Common myeloid progenitor, CD34-positive (primary cell): ENCODE data around the gene PVALEF.

Experiments used
- CTCF ChIA-PET: fragments of 350-600 bp; sonication (Branson Sonifier 250); formaldehyde crosslinking; loops from one replicate; lab custom pipeline; 2021; ENCODE audit warnings: antibody characterized with exemption; lab: Charles Lee
- POLR2A ChIA-PET: fragments of 350-600 bp; sonication (Branson Sonifier 250); formaldehyde crosslinking; loops from one replicate; lab custom pipeline; 2021; ENCODE audit warnings: antibody characterized with exemption; lab: Charles Lee
- DNase-seq, 3 donors: peaks; one replicate each; pipeline versions ENCODE4 v3.0.0 to v3.0.0-alpha.2; 2013
- H3K27ac ChIP-seq, 2 experiments: 1 replicate in 1 of 2; 2 replicates in 1 of 2; pipeline ENCODE4 v1.7.0; 2013; ENCODE audit warnings: inconsistent platforms in 2 of 2, low read length in 2 of 2, mild to moderate bottlenecking in 2 of 2, low read depth in 1 of 2, moderate library complexity in 1 of 2; ENCODE audit not compliant: severe bottlenecking in 2 of 2, insufficient read depth in 1 of 2, poor library complexity in 1 of 2
- H3K27me3 ChIP-seq, 5 experiments: replicated peaks in 2 of 5; 1 replicate in 3 of 5; 2 replicates in 2 of 5; pipeline versions ENCODE4 v1.6.1 to v1.7.0; 2013; ENCODE audit warnings: low read length in 4 of 5, mild to moderate bottlenecking in 2 of 5, moderate library complexity in 2 of 5, inconsistent platforms in 1 of 5; ENCODE audit not compliant: insufficient read depth in 5 of 5, control insufficient read depth in 4 of 5
- H3K36me3 ChIP-seq, 4 experiments: 1 replicate in 2 of 4; 2 replicates in 2 of 4; pipeline versions ENCODE4 v1.6.1 to v1.7.0; 2013; ENCODE audit warnings: low read length in 3 of 4, control low read depth in 1 of 4, mild to moderate bottlenecking in 1 of 4; ENCODE audit not compliant: control insufficient read depth in 4 of 4, insufficient read depth in 4 of 4
- H3K4me1 ChIP-seq, 4 experiments: 1 replicate in 3 of 4; 2 replicates in 1 of 4; pipeline versions ENCODE4 v1.6.1 to v1.7.1; 2013; ENCODE audit warnings: low read length in 3 of 4, mild to moderate bottlenecking in 3 of 4, control low read depth in 1 of 4, inconsistent platforms in 1 of 4, moderate library complexity in 1 of 4; ENCODE audit not compliant: control insufficient read depth in 4 of 4, insufficient read depth in 4 of 4; ENCODE audit errors: control extremely low read depth in 1 of 4
- H3K4me3 ChIP-seq, 7 experiments: 1 replicate in 4 of 7; 2 replicates in 3 of 7; pipeline versions ENCODE4 v1.5.1 to v1.7.0; 2013; ENCODE audit warnings: mild to moderate bottlenecking in 7 of 7, low read length in 6 of 7, moderate library complexity in 6 of 7, inconsistent platforms in 2 of 7, low read depth in 2 of 7, control low read depth in 1 of 7; ENCODE audit not compliant: insufficient read depth in 4 of 7, control insufficient read depth in 1 of 7; ENCODE audit errors: extremely low read depth in 1 of 7
- H3K9me3 ChIP-seq, 5 experiments: 1 replicate in 4 of 5; 2 replicates in 1 of 5; pipeline versions ENCODE4 v1.6.1 to v1.7.1; 2013; ENCODE audit warnings: low read length in 4 of 5, mild to moderate bottlenecking in 2 of 5, inconsistent platforms in 1 of 5, low read depth in 1 of 5, moderate library complexity in 1 of 5; ENCODE audit not compliant: control insufficient read depth in 4 of 5, insufficient read depth in 2 of 5; ENCODE audit errors: control extremely low read depth in 1 of 5
- WGBS: methylation state at CpG from one replicate; pipeline ENCODE4 v1.1.5; 2013; ENCODE audit not compliant: insufficient coverage; 5-methylcytosine and 5-hydroxymethylcytosine counted together

The PVALEF gene

DNA sequence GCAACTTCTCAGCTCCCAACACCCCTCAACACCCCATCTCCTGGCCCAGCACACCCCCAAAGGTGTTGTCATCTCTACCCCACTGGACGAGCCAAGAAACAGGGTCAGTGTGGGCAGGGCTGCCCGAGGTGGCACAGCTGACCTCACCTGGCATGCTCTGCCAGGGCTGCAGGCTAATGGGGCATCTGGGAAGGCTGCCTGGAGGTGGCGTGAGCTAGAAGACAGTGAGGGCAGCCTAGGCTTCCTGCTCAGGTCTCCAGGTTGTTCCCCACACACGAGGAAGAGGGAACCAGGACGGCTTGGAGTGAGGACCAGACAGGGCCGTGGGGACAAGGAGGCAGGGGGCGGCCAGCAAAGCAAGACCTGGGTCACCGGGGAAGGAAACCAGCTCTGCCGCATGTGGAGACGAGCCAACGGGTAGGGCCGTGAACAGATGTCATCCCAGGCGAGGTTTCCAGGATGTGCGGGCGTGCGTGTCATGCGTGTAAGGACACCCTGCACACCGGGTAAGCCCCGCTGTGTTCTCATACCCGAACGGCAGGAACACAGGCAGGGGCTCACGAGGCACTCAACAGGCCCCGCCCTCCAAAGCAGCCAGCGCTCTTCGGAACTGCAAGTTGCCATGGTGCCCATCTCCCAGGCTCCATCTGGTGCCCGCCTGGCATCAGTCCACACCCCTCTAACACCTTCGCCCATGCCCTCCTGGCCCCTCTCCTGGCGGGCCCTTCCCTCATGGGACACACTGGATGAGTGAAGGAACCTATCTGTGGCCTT, 29.6 kb upstream of the PVALEF start:
- no peaks in the 10 kb centered on the region for H3K36me3 ChIP-seq
- CTCF ChIA-PET = interaction anchor here (0.7 kb wide), 1 partner anchor 10 kb away, joined by 3 read pairs; no protein-coding TSS in a partner anchor
- DNase-seq = peak in 1 of 3 donors; percentile 30
- 89% methylated on average over 28 of the region's 28 CpGs for WGBS
- POLR2A ChIA-PET = interaction anchor here (0.7 kb wide), 1 partner anchor 66 kb away, joined by 3 read pairs; no protein-coding TSS in a partner anchor
- no peak overlapping the region for H3K4me3 ChIP-seq
- no peaks in the 10 kb centered on the region for H3K9me3 ChIP-seq
- H3K27me3 ChIP-seq = no peaks in the 10 kb centered on the region
- no peaks in the 10 kb centered on the region for H3K4me1 ChIP-seq
- H3K27ac ChIP-seq = no peak overlapping the region

DNA sequence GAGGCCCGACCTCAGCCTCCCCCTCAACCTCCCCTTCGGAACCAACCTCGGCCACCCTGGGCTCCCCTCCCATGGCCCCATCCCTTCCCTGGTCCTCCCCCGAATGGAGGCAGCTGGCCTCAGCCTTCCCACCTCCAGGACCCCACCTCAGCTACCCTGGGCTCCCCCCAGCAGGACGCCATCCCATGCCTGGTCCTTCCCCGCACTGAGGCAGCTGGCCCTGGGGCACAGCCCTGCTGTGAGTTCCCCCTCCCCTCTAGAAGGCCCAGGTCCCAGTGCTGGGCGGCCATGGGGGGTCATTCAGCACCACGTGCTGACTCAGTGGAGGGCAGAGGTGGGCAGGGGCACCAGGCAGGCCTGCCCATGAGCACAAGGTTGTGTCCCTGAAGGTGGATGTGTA, 28.9 kb upstream of the PVALEF start:
- H3K4me1 ChIP-seq = no peaks in the 10 kb centered on the region
- 88% methylated on average over 8 of the region's 8 CpGs for WGBS
- DNase-seq = no peak
- ChIA-PET CTCF (interaction anchor here (0.7 kb wide), 1 partner anchor 11 kb away, joined by 3 read pairs; no protein-coding TSS in a partner anchor), POLR2A (no interaction called here)
- no peak overlapping the region for H3K27ac ChIP-seq
- no peaks in the 10 kb centered on the region for H3K9me3 ChIP-seq
- H3K27me3 ChIP-seq = no peaks in the 10 kb centered on the region
- no peak overlapping the region for H3K4me3 ChIP-seq
- no peaks in the 10 kb centered on the region for H3K36me3 ChIP-seq

DNA sequence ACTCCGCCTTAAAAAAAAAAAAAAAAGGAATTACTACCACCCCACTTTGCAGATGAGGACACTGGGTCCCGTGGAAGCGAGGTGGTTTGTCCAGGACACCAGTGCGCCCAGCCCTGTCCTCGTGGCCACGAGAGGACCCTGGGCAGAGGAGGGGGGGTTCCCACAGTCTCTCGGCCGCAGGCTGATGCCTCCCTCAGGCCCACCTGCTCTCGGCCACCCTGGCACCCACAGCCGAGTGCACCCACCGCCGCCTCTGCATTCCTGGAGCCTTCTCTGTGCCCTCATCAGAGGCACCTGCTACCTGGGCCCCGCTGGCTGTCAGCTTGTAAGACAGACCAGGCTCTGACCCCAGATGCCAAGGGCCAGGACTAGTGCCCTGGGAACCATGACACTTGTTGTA, 28.1 kb upstream of the PVALEF start:
- WGBS = 99% methylated on average over 9 of the region's 13 CpGs
- Histone ChIP-seq H3K27ac (no peak overlapping the region), H3K4me3 (no peak overlapping the region), H3K9me3 (no peaks in the 10 kb centered on the region), H3K36me3 (no peaks in the 10 kb centered on the region), H3K4me1 (peaks cover 0 to under 1% (median 0%) of the 10 kb centered on the region in 4 experiments), H3K27me3 (no peaks in the 10 kb centered on the region)
- CTCF ChIA-PET = no interaction called here
- POLR2A ChIA-PET = no interaction called here
- DNase-seq = no peak

DNA sequence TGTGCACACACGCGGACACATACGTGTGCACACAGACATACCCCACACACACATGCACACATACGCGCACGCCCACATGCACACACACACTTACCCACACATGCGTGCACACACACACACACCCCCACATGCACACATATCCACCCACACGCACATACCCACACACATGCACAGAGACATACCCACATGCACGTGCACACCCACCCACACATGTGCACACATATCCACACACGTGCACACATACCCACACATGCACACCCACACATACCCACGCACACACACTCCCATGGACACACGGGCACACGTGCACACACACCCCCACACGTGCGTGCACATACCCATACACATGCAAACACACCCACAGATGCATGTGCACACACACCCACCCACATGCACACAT, 27.2 kb upstream of the PVALEF start:
- DNase-seq = no peak
- Histone ChIP-seq H3K27ac (no peak overlapping the region), H3K9me3 (no peaks in the 10 kb centered on the region), H3K4me3 (no peak overlapping the region), H3K27me3 (no peaks in the 10 kb centered on the region), H3K36me3 (no peaks in the 10 kb centered on the region), H3K4me1 (peaks cover 0 to 3% (median 1%) of the 10 kb centered on the region in 4 experiments)
- ChIA-PET POLR2A (no interaction called here), CTCF (no interaction called here)
- WGBS = 93% methylated on average over 13 of the region's 15 CpGs

DNA sequence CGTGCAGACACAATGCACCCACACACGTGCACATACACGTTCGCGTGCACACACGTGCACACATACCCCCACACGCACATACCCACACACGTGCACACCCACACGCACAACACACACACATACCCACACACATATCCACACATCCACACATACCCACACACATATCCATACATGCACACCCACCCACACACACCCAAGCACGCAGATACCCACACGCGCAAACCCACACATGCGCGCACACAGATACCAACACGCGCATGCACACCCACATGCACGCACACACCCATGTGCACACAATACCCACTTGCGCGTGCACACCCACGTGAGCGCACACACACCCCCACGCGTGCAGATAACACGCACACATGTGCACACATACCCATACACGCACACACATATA, 26.8 kb upstream of the PVALEF start:
- POLR2A ChIA-PET = no interaction called here
- CTCF ChIA-PET = interaction anchor here (6.9 kb wide), 1 partner anchor 62 kb away, joined by 60 read pairs; no protein-coding TSS in a partner anchor
- Histone ChIP-seq H3K27me3 (no peaks in the 10 kb centered on the region), H3K27ac (no peak overlapping the region), H3K4me1 (peaks cover 0 to 3% (median 1%) of the 10 kb centered on the region in 4 experiments), H3K9me3 (no peaks in the 10 kb centered on the region), H3K4me3 (no peak overlapping the region), H3K36me3 (no peaks in the 10 kb centered on the region)
- DNase-seq = no peak
- 95% methylated on average over 4 of the region's 25 CpGs for WGBS

DNA sequence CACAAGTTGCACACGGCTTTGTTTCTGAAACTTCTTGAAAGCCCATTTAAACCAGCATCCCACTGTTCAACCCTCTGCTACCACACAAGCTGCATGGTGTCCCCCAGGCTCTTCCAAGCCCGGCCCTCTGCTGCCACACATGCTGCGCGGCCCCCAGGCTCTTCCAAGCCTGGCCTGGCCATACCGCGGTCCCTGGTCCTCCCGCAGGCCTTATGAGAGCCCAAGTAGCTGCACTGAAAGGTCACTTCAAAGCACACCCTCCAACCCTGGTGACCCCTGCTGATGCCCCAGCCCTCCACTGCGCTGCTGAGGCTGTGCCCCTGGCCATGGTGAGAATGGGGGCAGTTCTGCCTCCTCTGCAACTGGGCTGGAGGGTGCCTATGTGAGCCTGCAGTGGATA, 25.9 kb upstream of the PVALEF start:
- 88% methylated on average over 8 of the region's 8 CpGs for WGBS
- no peak for DNase-seq
- CTCF ChIA-PET = interaction anchor here (6.9 kb wide), 1 partner anchor 61 kb away, joined by 60 read pairs; no protein-coding TSS in a partner anchor
- H3K36me3 ChIP-seq = no peaks in the 10 kb centered on the region
- H3K4me1 ChIP-seq = peaks cover 0 to 3% (median 1%) of the 10 kb centered on the region in 4 experiments
- no peak overlapping the region for H3K4me3 ChIP-seq
- no peak overlapping the region for H3K27ac ChIP-seq
- no peaks in the 10 kb centered on the region for H3K9me3 ChIP-seq
- no peaks in the 10 kb centered on the region for H3K27me3 ChIP-seq
- POLR2A ChIA-PET = no interaction called here

DNA sequence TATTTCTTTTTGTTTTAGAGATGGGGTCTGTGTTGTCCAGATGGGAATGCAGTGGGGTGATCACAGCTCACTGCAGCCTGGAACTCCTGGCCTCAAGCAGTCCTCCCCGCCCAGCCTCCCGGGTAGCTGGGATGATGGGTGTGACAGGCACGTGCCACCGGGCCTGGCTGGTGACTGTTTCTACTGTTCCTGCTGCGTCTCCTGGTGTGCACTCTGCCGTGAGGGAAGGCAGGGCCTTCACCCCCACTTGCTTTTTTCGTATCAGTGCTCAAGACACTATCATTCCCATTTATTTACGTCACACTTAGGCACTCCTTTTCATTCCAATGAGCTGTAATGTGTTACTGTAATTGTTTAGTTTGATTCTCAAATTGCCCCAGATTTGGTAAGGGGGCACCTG, 25.3 kb upstream of the PVALEF start:
- 92% methylated on average over 6 of the region's 8 CpGs for WGBS
- H3K27ac ChIP-seq = no peak overlapping the region
- H3K36me3 ChIP-seq = no peaks in the 10 kb centered on the region
- POLR2A ChIA-PET = no interaction called here
- no peaks in the 10 kb centered on the region for H3K27me3 ChIP-seq
- H3K9me3 ChIP-seq = no peaks in the 10 kb centered on the region
- peaks cover 0 to 3% (median 1%) of the 10 kb centered on the region in 4 experiments for H3K4me1 ChIP-seq
- CTCF ChIA-PET = interaction anchor here (4.7 to 6.9 kb wide), 2 partner anchors 60 to 90 kb away, joined by 22 to 60 read pairs; no protein-coding TSS in a partner anchor
- no peak for DNase-seq
- no peak overlapping the region for H3K4me3 ChIP-seq
